Skeletal muscle satellite cell (primary cell): ENCODE data around the gene FYN.

Experiments used
- H3K27me3 ChIP-seq: 2 replicates; pipeline ENCODE4 v1.7.0; 2013; ENCODE audit warnings: low read length; ENCODE audit not compliant: control insufficient read depth, insufficient read depth
- H3K36me3 ChIP-seq: 2 replicates; pipeline ENCODE4 v1.7.0; 2013; ENCODE audit warnings: mild to moderate bottlenecking, control low read depth, low read length; ENCODE audit not compliant: insufficient read depth
- H3K4me1 ChIP-seq: 2 replicates; pipeline ENCODE4 v1.7.0; 2013; ENCODE audit warnings: low read length; ENCODE audit not compliant: control insufficient read depth, insufficient read depth
- H3K4me2 ChIP-seq: 2 replicates; pipeline ENCODE4 v1.7.0; 2013; ENCODE audit warnings: mild to moderate bottlenecking, low read length
- H3K4me3 ChIP-seq: 2 replicates; pipeline ENCODE4 v1.7.0; 2013; ENCODE audit warnings: low read length
- H3K9ac ChIP-seq: 2 replicates; pipeline ENCODE4 v1.7.0; 2013; ENCODE audit warnings: mild to moderate bottlenecking, low read depth, low read length, moderate library complexity
- H3K9me3 ChIP-seq: replicated peaks from 2 replicates; pipeline ENCODE4 v1.7.0; 2013; ENCODE audit warnings: mild to moderate bottlenecking, control low read depth, low read length

Gene FYN

GRCh38 chr6:111676383-111676782 lies 196.9 kb downstream of the FYN start:
- Histone ChIP-seq H3K4me1 (no peaks in the 10 kb centered on the region), H3K9ac (no peak overlapping the region), H3K4me3 (no peak overlapping the region), H3K36me3 (peaks cover 70% of the 10 kb centered on the region), H3K27me3 (no peaks in the 10 kb centered on the region), H3K4me2 (no peak overlapping the region), H3K9me3 (no peaks in the 10 kb centered on the region)

- Histone ChIP-seq H3K4me2 (no peak overlapping the region), H3K4me3 (no peak overlapping the region), H3K36me3 (peaks cover 73% of the 10 kb centered on the region), H3K9me3 (no peaks in the 10 kb centered on the region), H3K4me1 (no peaks in the 10 kb centered on the region), H3K27me3 (no peaks in the 10 kb centered on the region), H3K9ac (no peak overlapping the region)
Measured at GRCh38 chr6:111674883-111675282, 198.4 kb downstream of the FYN start.

- H3K4me3 ChIP-seq = no peak overlapping the region
- H3K9ac ChIP-seq = no peak overlapping the region
- H3K36me3 ChIP-seq = peaks cover 73% of the 10 kb centered on the region
- H3K4me2 ChIP-seq = no peak overlapping the region
- no peaks in the 10 kb centered on the region for H3K4me1 ChIP-seq
- no peaks in the 10 kb centered on the region for H3K9me3 ChIP-seq
- no peaks in the 10 kb centered on the region for H3K27me3 ChIP-seq
Measured at GRCh38 chr6:111674413-111674812, 198.8 kb downstream of the FYN start.

- Histone ChIP-seq H3K27me3 (no peaks in the 10 kb centered on the region), H3K36me3 (peaks cover 71% of the 10 kb centered on the region), H3K4me1 (no peaks in the 10 kb centered on the region)
Measured at GRCh38 chr6:111673937-111674336, 199.3 kb downstream of the FYN start.

GRCh38 chr6:111673532-111673931 lies 199.7 kb downstream of the FYN start:
- H3K27me3 ChIP-seq = no peaks in the 10 kb centered on the region
- no peak overlapping the region for H3K9ac ChIP-seq
- H3K4me1 ChIP-seq = no peaks in the 10 kb centered on the region
- no peaks in the 10 kb centered on the region for H3K9me3 ChIP-seq
- H3K36me3 ChIP-seq = peaks cover 71% of the 10 kb centered on the region
- H3K4me2 ChIP-seq = no peak overlapping the region
- H3K4me3 ChIP-seq = no peak overlapping the region

More at GRCh38 chr6:111673937-111674336, 199.3 kb downstream of the FYN start:
- no peak overlapping the region for H3K4me3 ChIP-seq
- no peak overlapping the region for H3K9ac ChIP-seq
- no peaks in the 10 kb centered on the region for H3K9me3 ChIP-seq
- no peak overlapping the region for H3K4me2 ChIP-seq

GRCh38 chr6:111672761-111673450 lies 200.3 kb downstream of the FYN start:
- Histone ChIP-seq H3K9me3 (no peaks in the 10 kb centered on the region), H3K9ac (no peak overlapping the region), H3K36me3 (peaks cover 71% of the 10 kb centered on the region), H3K27me3 (no peaks in the 10 kb centered on the region), H3K4me2 (no peak overlapping the region), H3K4me3 (no peak overlapping the region), H3K4me1 (no peaks in the 10 kb centered on the region)

- Histone ChIP-seq H3K9me3 (no peaks in the 10 kb centered on the region), H3K9ac (no peak overlapping the region), H3K4me2 (no peak overlapping the region), H3K4me3 (no peak overlapping the region), H3K4me1 (peaks cover 13% of the 10 kb centered on the region), H3K36me3 (peaks cover 68% of the 10 kb centered on the region), H3K27me3 (no peaks in the 10 kb centered on the region)
Measured at GRCh38 chr6:111669326-111669725, 203.9 kb downstream of the FYN start.

- no peak overlapping the region for H3K9ac ChIP-seq
- H3K9me3 ChIP-seq = no peaks in the 10 kb centered on the region
- no peak overlapping the region for H3K4me2 ChIP-seq
- peaks cover 23% of the 10 kb centered on the region for H3K4me1 ChIP-seq
- no peaks in the 10 kb centered on the region for H3K27me3 ChIP-seq
- H3K4me3 ChIP-seq = no peak overlapping the region
- H3K36me3 ChIP-seq = peaks cover 59% of the 10 kb centered on the region
Measured at GRCh38 chr6:111668410-111668809, 204.8 kb downstream of the FYN start.

- no peak overlapping the region for H3K4me3 ChIP-seq
- no peaks in the 10 kb centered on the region for H3K27me3 ChIP-seq
- peaks cover 27% of the 10 kb centered on the region for H3K4me1 ChIP-seq
- H3K9me3 ChIP-seq = no peaks in the 10 kb centered on the region
- H3K9ac ChIP-seq = no peak overlapping the region
- H3K36me3 ChIP-seq = peaks cover 54% of the 10 kb centered on the region
- no peak overlapping the region for H3K4me2 ChIP-seq
Measured at GRCh38 chr6:111667931-111668330, 205.3 kb downstream of the FYN start.

- Histone ChIP-seq H3K9me3 (no peaks in the 10 kb centered on the region), H3K4me3 (no peak overlapping the region), H3K4me1 (peaks cover 38% of the 10 kb centered on the region), H3K9ac (no peak overlapping the region), H3K4me2 (no peak overlapping the region), H3K36me3 (peaks cover 46% of the 10 kb centered on the region), H3K27me3 (no peaks in the 10 kb centered on the region)
Measured at GRCh38 chr6:111666847-111667246, 206.4 kb downstream of the FYN start.

- H3K9me3 ChIP-seq = no peaks in the 10 kb centered on the region
- peak overlapping the region; percentile 36 for H3K4me2 ChIP-seq
- peaks cover 35% of the 10 kb centered on the region for H3K36me3 ChIP-seq
- no peaks in the 10 kb centered on the region for H3K27me3 ChIP-seq
- peaks cover 42% of the 10 kb centered on the region for H3K4me1 ChIP-seq
- H3K4me3 ChIP-seq = no peak overlapping the region
- no peak overlapping the region for H3K9ac ChIP-seq
Measured at GRCh38 chr6:111664565-111665030, 208.7 kb downstream of the FYN start.
